IPS DF 4.7 (cell line): ENCODE data around the gene ZNF609.
A peak's percentile ranks its signal among the peaks of the same experiment; 100 is the strongest.

Experiments
- DNase-seq: peaks from one replicate; pipeline ENCODE4 v3.0.0-alpha.2; 2013; ENCODE audit warnings: low spot score; ENCODE audit errors: extremely low read depth

ZNF609 gene

GRCh38 chr15:64460206-64460723 lies at the start of gene ZNF609:
Gene ZNF609 (plus strand): TSS chr15:64460578. CDS start chr15:64499420, 38,842 bp downstream.
- peak; percentile 95 for DNase-seq

- no peak for DNase-seq
These were observed 48.2 kb upstream of the ZNF609 start for GRCh38 chr15:64412216-64412615.

DNA sequence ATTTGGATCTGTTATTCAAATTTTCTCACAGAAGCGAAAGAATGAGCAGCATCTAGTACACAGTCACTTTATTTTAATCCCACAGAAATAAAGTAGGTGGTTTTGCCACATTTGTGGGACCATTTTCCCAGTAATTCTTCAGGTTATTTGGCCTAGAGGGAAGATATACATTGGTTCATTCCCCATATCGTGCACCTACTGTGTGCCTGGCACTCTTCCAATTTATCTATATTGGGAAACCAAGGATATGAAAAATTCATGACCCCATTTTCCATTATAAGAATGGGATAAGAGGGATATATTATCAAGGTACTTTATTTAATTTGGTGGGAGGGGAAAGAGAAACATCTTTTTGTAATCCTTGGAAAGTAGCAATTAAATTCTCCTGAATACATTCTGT lies 37.7 kb upstream of the ZNF609 start:
- no peak for DNase-seq

- DNase-seq: no peak
These were observed 36.4 kb upstream of the ZNF609 start for GRCh38 chr15:64423970-64424369.

- no peak for DNase-seq
These were observed 35.2 kb upstream of the ZNF609 start for GRCh38 chr15:64425221-64425620.

- no peak for DNase-seq
These were observed 33.4 kb upstream of the ZNF609 start for GRCh38 chr15:64426845-64427465.

DNA sequence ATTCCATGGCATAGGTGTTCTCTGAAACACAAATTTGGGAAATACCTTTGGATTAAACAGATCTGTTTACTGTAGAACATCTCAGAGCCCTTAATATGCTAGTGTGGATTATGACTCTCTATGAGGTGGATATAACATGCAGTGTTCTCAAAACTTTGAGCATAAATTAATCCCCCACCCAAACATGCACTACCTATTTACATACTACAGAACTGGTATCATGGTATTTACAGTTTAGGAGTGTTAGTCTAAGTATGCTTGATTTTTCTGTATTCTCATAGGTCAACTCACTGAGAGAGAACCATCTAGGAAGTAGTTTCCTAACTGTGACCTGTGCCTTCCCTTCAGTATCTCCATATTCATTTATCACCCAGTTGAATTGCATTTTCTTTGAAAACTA lies 30.9 kb upstream of the ZNF609 start:
- DNase-seq: no peak

DNA sequence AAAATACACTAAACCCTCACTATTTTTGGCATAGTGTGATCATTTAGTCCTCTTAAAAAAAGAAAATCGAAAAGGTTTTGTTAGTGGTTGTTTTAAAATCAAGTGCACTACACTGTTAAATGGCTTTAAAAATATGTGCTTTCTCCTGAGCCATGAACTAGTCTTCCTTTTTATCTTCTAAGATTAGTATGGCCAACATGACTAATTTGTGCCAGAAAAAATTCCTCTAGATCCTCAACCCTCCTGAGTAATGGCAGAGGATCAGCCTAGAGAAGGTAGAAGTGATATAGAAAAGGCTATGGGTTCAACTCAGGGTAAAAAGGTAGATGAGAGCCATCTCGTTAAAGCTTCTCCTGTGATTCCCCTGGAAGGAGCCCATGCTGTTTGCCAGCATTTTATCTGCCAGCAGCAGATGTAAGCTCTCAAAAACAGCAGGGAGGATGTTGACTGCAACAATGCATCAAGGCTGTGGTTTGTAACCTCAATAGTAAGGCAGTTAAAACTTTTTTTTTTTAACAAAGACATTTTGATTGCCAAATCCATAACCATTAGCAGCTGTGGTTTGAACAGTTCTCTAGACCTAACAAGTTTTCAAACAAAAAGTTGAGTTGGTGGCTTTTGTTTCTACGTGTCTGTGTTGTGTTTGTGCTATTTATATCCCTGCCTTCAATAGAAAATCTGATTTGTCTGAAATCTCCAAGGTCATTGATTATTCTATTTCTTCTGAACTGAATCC lies 30.2 kb upstream of the ZNF609 start:
- peak; percentile 81 for DNase-seq

- no peak for DNase-seq
These were observed 22.4 kb upstream of the ZNF609 start for GRCh38 chr15:64437982-64438381.

DNA sequence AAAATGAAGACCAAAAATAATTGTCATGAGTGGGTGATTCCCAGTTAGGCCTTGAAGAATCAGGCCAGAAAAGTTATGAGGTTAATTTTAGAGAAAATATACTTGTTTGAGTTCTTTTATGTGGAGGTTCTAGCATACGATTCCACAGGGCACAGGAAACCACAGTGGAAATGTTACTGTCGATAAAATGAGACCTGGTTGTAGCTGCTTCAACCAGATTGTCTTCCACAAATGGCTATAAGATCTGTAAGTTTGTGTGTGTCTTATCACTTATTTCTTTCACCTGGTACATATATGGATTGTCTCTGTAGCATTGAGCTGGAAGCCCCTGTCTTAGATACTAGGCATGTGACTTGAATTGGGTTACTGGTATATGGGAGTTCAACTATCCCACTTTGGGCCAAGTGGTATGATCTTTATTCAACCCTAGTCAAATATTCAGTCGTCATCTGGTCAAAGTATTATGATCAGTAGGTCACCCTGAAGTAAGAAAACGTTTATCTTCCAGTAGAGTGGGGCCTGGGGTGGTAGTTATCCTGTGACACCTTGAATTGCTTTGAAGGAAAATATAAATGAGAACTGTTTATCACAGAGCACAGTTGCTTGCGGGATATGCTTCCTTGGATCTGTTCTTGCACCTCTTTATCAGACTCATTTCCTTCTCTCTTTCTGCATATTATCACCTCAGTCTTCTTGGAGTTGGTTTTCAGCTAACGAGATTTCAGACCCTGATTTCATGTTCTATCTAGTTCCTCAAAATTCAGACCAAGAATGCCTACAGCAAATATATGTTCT lies 21.5 kb upstream of the ZNF609 start:
- no peak for DNase-seq

DNA sequence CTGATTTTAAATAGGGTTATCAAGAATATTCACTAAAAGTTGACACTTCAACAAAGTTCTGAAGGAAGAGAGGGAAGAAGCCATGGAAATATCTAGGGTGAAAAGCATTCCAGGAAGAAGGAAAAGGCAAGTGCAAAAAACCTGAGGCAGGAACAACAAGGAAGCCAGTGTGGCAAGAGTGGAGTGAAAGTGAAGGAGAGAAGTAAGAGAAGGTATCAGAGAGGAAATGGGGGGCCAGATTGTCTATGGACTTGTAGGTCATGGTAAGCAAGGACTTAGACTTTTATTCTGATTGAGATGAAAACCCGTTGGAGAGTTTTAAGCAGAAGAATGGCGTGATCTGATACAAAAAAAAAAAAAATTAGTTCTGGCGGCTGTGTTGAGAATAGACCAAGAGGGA lies 18.5 kb upstream of the ZNF609 start:
- no peak for DNase-seq

DNA sequence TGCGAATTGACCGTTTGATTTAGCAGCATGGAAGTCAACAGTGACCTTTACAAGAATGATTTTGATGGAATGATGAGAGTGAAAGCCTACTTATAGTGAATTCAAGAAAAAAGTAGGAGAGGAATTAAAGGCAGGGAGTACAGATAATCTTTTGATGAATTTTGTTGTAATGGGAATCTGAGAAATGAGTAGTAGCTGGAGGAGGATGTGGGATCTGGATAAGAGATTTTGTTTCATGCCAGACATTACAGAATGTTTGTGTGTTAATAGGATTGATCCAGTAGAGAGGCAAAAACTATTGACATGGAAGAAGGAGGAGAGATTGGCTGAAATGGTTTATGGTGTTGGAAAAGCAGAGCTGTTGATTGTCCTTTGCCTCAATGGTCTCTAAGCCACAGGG lies 17.4 kb upstream of the ZNF609 start:
- no peak for DNase-seq

GRCh38 chr15:64443747-64444621 lies 16.4 kb upstream of the ZNF609 start:
- DNase-seq: no peak

DNA sequence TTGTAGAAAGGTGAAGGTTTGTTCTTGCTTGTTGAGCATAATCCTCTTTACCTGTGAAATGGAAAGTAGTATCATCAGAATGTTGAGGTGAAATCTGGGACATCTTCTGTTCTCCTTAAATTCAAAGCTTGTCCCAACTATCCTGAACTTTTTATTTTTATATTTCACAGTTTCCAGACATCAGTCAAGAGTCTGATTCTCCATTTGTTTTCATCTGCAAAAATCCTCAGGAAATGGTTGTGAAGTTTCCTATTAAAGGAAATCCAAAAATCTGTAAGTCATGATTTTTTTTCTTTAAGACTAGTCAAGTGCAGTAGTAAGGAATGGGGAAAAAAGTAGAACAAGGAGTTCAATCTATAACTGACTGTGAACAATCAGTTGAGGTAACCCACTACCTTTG lies 15.5 kb upstream of the ZNF609 start:
- DNase-seq: no peak

GRCh38 chr15:64447536-64448315 lies 12.7 kb upstream of the ZNF609 start:
- DNase-seq: no peak

- DNase-seq: no peak
These were observed 7.2 kb upstream of the ZNF609 start for GRCh38 chr15:64452988-64453688.

DNA sequence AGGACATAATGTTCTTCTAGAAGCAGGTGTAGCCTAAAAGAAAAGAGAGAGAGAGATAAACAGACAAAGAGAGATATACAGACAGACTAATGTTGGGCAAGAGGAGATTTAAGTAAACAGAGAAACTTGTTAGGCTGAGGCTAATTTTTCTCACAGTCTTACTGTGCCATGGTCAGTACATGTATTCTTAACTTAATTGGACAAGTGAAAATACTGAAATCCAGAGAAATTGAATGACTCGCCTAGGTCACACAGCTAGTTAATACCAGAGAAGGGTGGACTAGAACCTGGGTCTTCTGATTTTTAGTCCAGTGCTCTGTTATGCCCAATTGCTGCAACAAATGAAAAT lies 6.7 kb upstream of the ZNF609 start:
- DNase-seq: no peak

- DNase-seq: no peak
These were observed 6.1 kb upstream of the ZNF609 start for GRCh38 chr15:64454282-64454681.

GRCh38 chr15:64455961-64456371 lies 4.4 kb upstream of the ZNF609 start:
- DNase-seq: no peak

DNA sequence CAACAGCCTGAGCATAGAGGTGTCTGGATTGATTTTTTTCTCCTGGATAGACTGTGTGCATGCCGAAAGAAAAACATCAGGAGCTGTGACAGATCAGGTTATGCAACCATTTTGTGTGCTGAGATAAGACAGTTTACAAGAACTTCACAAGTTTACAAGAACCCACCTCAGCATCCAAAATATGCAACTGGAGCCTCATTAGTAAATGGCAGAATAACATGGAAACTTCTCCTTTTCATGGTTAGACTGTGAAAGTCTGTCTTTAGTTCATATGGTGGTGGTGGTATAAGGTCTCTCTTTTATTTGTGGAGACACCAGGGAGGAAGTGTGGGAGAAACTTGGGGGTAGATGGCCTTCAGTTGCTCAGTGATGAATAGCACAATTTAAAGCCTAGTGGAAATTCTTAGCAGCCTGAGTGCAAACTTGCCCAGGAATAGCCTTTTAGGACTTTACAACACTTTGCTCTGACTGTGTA lies 3.7 kb upstream of the ZNF609 start:
- no peak for DNase-seq
